ENCODE measurements around the gene CLEC16A.

DNA sequence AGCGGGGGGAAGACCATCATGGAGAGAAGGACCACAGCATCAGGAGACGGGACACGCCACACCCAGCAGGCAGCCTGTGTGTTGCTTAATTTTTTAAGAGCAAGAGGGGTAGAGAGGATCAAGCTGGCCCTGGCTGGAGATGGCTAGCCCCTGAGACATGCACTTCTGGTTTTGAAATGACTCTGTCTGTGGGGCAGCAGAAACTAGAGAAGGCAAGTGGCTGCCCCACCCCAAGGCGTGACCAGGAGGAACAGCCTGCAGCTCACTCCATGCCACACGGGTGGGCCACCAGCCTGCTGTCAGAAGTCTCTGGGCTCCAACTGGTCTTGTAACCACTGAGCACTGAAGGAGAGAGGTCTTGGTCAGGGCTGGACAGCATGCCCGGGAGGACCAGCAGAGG lies 236.1 kb downstream of the CLEC16A start:
- TF ChIP-seq ZBTB7A (IDR thresholded peaks at IDR 0.05; ENCODE audit: low read depth) (no peak), CREB1 (IDR thresholded peaks at IDR 0.05; ENCODE audit: low read depth) (no peak), NFIC (IDR thresholded peaks at IDR 0.05) (no peak), TAF1 (IDR thresholded peaks at IDR 0.05; ENCODE audit: low read depth) (no peak), YY1 (IDR thresholded peaks at IDR 0.05; ENCODE audit: low read depth) (no peak), TEAD4 (IDR thresholded peaks at IDR 0.05) (no peak), CEBPB (IDR thresholded peaks at IDR 0.05) (no peak), EP300 (IDR thresholded peaks at IDR 0.05; ENCODE audit: borderline replicate concordance) (no peak)
- TF ChIP-seq, protein P1, sequence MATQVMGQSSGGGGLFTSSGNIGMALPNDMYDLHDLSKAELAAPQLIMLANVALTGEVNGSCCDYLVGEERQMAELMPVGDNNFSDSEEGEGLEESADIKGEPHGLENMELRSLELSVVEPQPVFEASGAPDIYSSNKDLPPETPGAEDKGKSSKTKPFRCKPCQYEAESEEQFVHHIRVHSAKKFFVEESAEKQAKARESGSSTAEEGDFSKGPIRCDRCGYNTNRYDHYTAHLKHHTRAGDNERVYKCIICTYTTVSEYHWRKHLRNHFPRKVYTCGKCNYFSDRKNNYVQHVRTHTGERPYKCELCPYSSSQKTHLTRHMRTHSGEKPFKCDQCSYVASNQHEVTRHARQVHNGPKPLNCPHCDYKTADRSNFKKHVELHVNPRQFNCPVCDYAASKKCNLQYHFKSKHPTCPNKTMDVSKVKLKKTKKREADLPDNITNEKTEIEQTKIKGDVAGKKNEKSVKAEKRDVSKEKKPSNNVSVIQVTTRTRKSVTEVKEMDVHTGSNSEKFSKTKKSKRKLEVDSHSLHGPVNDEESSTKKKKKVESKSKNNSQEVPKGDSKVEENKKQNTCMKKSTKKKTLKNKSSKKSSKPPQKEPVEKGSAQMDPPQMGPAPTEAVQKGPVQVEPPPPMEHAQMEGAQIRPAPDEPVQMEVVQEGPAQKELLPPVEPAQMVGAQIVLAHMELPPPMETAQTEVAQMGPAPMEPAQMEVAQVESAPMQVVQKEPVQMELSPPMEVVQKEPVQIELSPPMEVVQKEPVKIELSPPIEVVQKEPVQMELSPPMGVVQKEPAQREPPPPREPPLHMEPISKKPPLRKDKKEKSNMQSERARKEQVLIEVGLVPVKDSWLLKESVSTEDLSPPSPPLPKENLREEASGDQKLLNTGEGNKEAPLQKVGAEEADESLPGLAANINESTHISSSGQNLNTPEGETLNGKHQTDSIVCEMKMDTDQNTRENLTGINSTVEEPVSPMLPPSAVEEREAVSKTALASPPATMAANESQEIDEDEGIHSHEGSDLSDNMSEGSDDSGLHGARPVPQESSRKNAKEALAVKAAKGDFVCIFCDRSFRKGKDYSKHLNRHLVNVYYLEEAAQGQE (IDR thresholded peaks at IDR 0.05; ENCODE audit: low read depth): no peak
- TF ChIP-seq, protein P2, sequence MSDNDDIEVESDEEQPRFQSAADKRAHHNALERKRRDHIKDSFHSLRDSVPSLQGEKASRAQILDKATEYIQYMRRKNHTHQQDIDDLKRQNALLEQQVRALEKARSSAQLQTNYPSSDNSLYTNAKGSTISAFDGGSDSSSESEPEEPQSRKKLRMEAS (IDR thresholded peaks at IDR 0.05): no peak
